Thyroid gland (tissue), 4 donors: Measurements from ENCODE around the gene ORM1. TPM values are rescaled to one million over a fixed set of nuclear protein-coding genes. Genes with fewer than 3 reads are reported as not detected.

Experiments
- DNase-seq, 2 donors: peaks; one replicate each; pipeline ENCODE4 v3.0.0-alpha.2; 2019
- H3K27ac ChIP-seq, 3 donors: fragments of 200-600 bp; sonication (generic); 1 replicate in 2 of 3; 2 replicates in 1 of 3; pipeline ENCODE4 v1.5.1; 2016 to 2019; ENCODE audit warnings: mild to moderate bottlenecking in 1 of 3, moderate library complexity in 1 of 3
- H3K27me3 ChIP-seq: fragments of 200-600 bp; sonication (generic); one replicate; pipeline ENCODE4 v1.5.1; 2019
- H3K36me3 ChIP-seq, 2 donors: fragments of 200-600 bp; sonication (generic); one replicate each; pipeline ENCODE4 v1.5.1; 2016 to 2019
- H3K4me1 ChIP-seq, 2 donors: fragments of 200-600 bp; sonication (generic); one replicate each; pipeline ENCODE4 v1.5.1; 2017 to 2019
- H3K4me3 ChIP-seq, 3 donors: fragments of 200-600 bp; sonication (generic); replicated peaks in 1 of 3; 1 replicate in 2 of 3; 2 replicates in 1 of 3; pipeline ENCODE4 v1.5.1; 2016; ENCODE audit warnings: mild to moderate bottlenecking in 1 of 3
- H3K9me3 ChIP-seq: fragments of 200-600 bp; sonication (generic); one replicate; pipeline ENCODE4 v1.5.1; 2017
- POLR2A ChIP-seq, 2 donors: fragments of 450-650 bp; IDR thresholded peaks; one replicate each; pipeline ENCODE4 v1.6.1; 2017; ENCODE audit warnings: antibody characterized with exemption in 2 of 2, mild to moderate bottlenecking in 2 of 2, moderate library complexity in 1 of 2
- WGBS, 2 donors: methylation state at CpG; one replicate each; pipeline ENCODE4 v1.1.5; 2017; 5-methylcytosine and 5-hydroxymethylcytosine counted together
- intact Hi-C: fragments of 100-400 bp; cut with DNase I; formaldehyde crosslinking; loops from one replicate; pipeline ENCODE4 v1.15.1; 2023
- total RNA-seq, 4 donors: library from RNA; depleted of rRNA; stranded (reverse); fragments of >200 nt; gene quantifications; one replicate each; pipeline ENCODE4 v1.2.3, GENCODE V29; 2016
- TF ChIP-seq, protein P1 (sequence below), 6 experiments: fragments of 200-600 bp in 3 of 6; fragments of 450-650 bp in 3 of 6; sonication (generic) in 3 of 6; IDR thresholded peaks; one replicate each; pipeline ENCODE4 v1.5.1; 2016 to 2019; ENCODE audit warnings: antibody characterized with exemption in 6 of 6, mild to moderate bottlenecking in 2 of 6, inconsistent platforms in 1 of 6, moderate library complexity in 1 of 6

Gene ORM1
- total RNA-seq, 4 donors from 2014 or later: not detected

DNA sequence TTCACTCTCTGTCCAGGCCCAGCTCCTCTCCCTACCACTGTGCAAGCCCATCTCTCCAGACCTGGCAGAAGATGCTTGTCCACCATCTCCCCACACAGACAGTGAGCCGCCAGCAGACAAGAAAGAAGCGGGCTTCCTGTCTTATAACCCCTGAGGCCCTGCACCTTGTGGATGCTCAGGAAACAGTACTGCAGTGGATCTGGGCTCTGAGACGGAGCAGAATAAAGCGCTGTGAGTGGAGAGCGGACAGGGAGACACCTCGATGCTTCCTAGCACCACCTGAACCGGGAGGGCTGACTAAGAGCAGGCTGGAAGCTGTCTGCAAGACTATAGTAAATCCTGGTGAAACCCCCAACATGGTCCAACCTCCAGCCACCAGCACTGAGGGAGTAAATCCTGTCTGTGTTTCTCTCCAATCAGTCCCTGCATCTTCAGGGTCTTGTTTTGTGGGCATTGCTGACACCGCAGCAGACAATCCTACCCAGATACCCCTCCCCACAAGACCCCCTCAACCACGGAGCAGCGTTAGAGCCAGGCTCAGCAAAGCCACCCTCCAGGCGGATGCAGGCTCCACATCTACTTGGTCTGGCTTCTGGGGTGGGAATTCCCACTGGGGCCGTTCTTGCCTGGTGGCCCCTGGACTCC, 25.5 kb downstream of the ORM1 start:
- Histone ChIP-seq H3K4me1 (peaks cover 0 to 12% of the 10 kb centered on the region in 2 donors), H3K9me3 (no peaks in the 10 kb centered on the region), H3K27ac (peak overlapping the region in 2 of 3 donors; percentile 7 to 11), H3K27me3 (no peaks in the 10 kb centered on the region), H3K36me3 (peaks cover 25 to 52% of the 10 kb centered on the region in 2 donors), H3K4me3 (no peak overlapping the region)
- no peak for DNase-seq
- no peak for TF ChIP-seq POLR2A (IDR thresholded peaks at IDR 0.05)
- TF ChIP-seq, protein P1, sequence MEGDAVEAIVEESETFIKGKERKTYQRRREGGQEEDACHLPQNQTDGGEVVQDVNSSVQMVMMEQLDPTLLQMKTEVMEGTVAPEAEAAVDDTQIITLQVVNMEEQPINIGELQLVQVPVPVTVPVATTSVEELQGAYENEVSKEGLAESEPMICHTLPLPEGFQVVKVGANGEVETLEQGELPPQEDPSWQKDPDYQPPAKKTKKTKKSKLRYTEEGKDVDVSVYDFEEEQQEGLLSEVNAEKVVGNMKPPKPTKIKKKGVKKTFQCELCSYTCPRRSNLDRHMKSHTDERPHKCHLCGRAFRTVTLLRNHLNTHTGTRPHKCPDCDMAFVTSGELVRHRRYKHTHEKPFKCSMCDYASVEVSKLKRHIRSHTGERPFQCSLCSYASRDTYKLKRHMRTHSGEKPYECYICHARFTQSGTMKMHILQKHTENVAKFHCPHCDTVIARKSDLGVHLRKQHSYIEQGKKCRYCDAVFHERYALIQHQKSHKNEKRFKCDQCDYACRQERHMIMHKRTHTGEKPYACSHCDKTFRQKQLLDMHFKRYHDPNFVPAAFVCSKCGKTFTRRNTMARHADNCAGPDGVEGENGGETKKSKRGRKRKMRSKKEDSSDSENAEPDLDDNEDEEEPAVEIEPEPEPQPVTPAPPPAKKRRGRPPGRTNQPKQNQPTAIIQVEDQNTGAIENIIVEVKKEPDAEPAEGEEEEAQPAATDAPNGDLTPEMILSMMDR (IDR thresholded peaks at IDR 0.05): no peak
- intact Hi-C loops: no loop called here
- WGBS, 2 donors: 79 to 90% methylated on average over 7 to 12 of the region's 12 CpGs

DNA sequence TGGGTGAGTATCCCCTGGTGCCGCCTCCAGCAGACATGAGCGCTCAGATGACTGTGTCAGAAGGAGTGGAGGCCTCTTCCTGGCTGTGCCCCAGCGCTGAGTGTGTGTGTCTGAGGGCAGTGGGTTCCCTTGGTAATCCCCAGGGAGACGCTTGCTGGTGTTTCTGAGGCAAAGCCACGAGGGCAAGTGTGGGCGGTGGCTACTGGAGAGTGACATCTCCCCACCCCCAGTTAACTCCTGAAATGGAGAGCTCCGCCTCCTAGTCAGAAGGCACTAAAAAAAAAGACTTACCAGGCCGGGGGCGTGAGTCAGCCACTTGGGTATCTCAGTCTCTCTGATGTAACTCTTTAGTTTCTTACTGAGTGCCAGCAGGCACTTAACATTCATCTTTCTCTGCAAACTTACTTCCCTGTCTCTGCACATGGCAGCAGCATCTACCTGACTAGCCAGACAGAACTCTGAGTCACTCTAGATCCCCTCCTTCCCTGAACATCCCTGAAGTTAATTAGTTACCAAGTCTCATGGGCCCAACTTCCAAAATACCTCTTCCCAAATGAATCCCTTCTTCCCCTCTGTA, 26.1 kb downstream of the ORM1 start:
- Histone ChIP-seq H3K4me3 (no peak overlapping the region), H3K27me3 (no peaks in the 10 kb centered on the region), H3K9me3 (no peaks in the 10 kb centered on the region), H3K27ac (peak overlapping the region in 2 of 3 donors; percentile 7 to 11), H3K36me3 (peaks cover 25 to 49% of the 10 kb centered on the region in 2 donors), H3K4me1 (peaks cover 0 to 12% of the 10 kb centered on the region in 2 donors)
- WGBS, 2 donors: 31 to 45% methylated on average over 5 to 6 of the region's 9 CpGs
- TF ChIP-seq, protein P1 (IDR thresholded peaks at IDR 0.05): no peak
- no peak for TF ChIP-seq POLR2A (IDR thresholded peaks at IDR 0.05)
- intact Hi-C loops: no loop called here
- peak; percentile 94 to 97 for DNase-seq

DNA sequence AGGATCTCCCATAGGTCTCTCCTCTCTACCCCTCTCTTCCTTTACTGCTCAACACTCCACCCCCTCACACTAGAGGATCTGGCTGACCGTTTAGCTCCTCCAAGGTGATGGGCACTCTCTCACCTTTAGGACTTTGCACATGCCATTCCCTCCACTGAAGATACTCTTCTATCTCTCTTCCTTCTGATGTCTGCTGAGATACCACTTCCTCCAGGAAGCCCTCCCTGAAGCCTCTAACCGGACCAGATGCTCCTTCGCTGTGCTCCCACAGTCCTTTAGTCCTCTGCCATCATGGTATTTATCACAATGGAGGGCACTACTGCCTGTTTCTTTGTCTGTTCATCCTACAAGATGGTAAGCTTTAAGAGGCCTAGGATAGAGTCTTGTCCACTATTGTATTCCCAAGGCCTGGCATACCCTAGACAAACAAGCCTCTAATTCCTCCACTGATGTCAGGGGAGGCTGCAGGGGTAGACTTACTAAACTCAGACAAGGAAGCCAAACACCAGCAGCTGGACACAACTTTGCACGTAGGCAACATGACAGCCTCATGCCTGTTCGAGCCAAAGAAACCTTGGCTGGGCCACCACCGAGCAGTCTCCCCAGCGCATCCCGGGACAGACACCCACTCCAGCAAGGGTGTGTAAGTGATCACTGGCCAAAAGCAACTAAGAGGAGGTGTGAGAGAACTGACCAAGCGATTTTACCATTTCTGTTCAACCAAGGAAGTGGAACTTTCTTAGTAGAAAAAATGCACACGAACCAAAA, 27.0 kb downstream of the ORM1 start:
- Histone ChIP-seq H3K4me1 (peaks cover 0 to 12% of the 10 kb centered on the region in 2 donors), H3K27me3 (no peaks in the 10 kb centered on the region), H3K36me3 (peaks cover 25 to 51% of the 10 kb centered on the region in 2 donors), H3K4me3 (no peak overlapping the region), H3K9me3 (no peaks in the 10 kb centered on the region), H3K27ac (no peak overlapping the region)
- WGBS, 2 donors: 83 to 89% methylated on average over 10 of the region's 10 CpGs
- DNase-seq: no peak
- no peak for TF ChIP-seq POLR2A (IDR thresholded peaks at IDR 0.05)
- TF ChIP-seq, protein P1 (IDR thresholded peaks at IDR 0.05): no peak
- intact Hi-C loops: no loop called here

DNA sequence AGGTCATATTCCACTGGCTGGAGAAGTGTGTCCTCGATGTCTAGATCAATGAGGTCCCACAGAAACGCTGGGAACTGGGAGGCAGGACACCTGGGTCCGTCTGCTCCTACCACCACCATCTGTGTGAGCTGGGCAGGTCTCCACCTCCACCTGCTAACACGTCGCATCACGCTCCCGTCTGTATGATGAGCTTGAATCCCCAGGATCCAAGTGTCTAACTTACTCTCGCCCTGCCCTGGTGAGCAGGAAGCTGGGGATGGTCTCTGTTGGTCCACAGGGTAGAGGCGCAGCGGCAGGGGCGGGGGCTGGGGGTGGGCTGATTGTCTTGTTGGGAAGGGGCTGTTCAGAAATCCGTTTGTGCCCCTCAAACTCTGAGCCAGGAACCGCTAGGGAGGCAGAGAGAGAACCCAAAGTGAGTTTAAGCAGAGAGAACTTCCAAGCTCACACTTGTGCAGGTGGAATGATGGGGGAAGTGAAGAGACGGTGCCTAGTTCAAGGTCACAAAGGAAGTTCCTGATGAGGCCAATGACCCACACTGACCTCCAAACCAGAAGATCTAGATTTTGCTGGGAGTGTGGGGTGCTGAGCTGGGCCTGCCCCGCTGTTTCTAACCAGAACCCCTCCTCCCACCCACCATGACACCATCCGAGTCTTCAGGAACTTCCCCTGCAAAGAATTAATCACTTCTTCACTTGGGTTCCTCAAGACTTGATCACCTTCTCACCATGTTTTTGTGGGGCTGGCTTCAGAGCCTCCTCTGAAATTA, 27.9 kb downstream of the ORM1 start:
- intact Hi-C loops: no loop called here
- H3K27ac ChIP-seq: no peak overlapping the region

More for the DNA sequence above, 27.9 kb downstream of the ORM1 start:
- Histone ChIP-seq H3K27me3 (no peaks in the 10 kb centered on the region), H3K4me1 (peaks cover 0 to 12% of the 10 kb centered on the region in 2 donors), H3K36me3 (peaks cover 25 to 54% of the 10 kb centered on the region in 2 donors), H3K9me3 (no peaks in the 10 kb centered on the region), H3K4me3 (no peak overlapping the region)
- DNase-seq: no peak
- 94 to 96% methylated on average over 16 of the region's 16 CpGs for WGBS, 2 donors
- TF ChIP-seq POLR2A (IDR thresholded peaks at IDR 0.05): no peak
- TF ChIP-seq, protein P1 (IDR thresholded peaks at IDR 0.05): no peak
